PC-9 (cell line): Measurements from ENCODE around the gene ARSJ. TPM values are rescaled to one million over a fixed set of nuclear protein-coding genes. Genes with fewer than 3 reads are reported as not detected.

Experiments used
- BruUV-seq: library from RNA; stranded (reverse); fragments of 400-500 nt; replicated peaks from 2 replicates; lab custom pipeline; 2021; lab: Mats Ljungman, UMichigan
- CTCF ChIA-PET: fragments of 300-600 bp; sonication (Branson Sonifier 250); formaldehyde crosslinking; loops from one replicate; lab custom pipeline; 2022; ENCODE audit warnings: antibody characterized with exemption; lab: Charles Lee
- POLR2A ChIA-PET: fragments of 300-600 bp; sonication (Branson Sonifier 250); formaldehyde crosslinking; loops from one replicate; lab custom pipeline; 2022; ENCODE audit warnings: antibody characterized with exemption; ENCODE audit not compliant: unreplicated experiment; lab: Charles Lee
- DNase-seq, 2 experiments: peaks; one replicate each; pipeline versions ENCODE4 v3.0.0 to v3.0.0-alpha.2; 2015 to 2022; ENCODE audit warnings: mixed read lengths in 1 of 2
- H2AFZ ChIP-seq: fragments of 200-600 bp; sonication (generic); 2 replicates; pipeline ENCODE4 v1.8.1; 2017; ENCODE audit warnings: antibody characterized with exemption
- H3F3A ChIP-seq: fragments of 200-600 bp; sonication (generic); 2 replicates; pipeline ENCODE4 v1.8.1; 2017; ENCODE audit warnings: antibody characterized with exemption, mild to moderate bottlenecking, low read depth; ENCODE audit not compliant: insufficient read depth
- H3K27ac ChIP-seq: fragments of 200-600 bp; sonication (generic); 2 replicates; pipeline ENCODE4 v1.6.1; 2016; ENCODE audit warnings: mixed run types
- H3K27me3 ChIP-seq: fragments of 200-600 bp; sonication (generic); 2 replicates; pipeline ENCODE4 v1.6.1; 2016; ENCODE audit warnings: low read depth, mixed run types; ENCODE audit not compliant: insufficient read depth
- H3K36me3 ChIP-seq: fragments of 200-600 bp; sonication (generic); 2 replicates; pipeline ENCODE4 v1.6.1; 2016; ENCODE audit warnings: low read depth, mixed run types
- H3K4me1 ChIP-seq: fragments of 200-600 bp; sonication (generic); replicated peaks from 2 replicates; pipeline ENCODE4 v1.6.1; 2016; ENCODE audit warnings: mixed run types; ENCODE audit not compliant: insufficient read depth
- H3K4me2 ChIP-seq: fragments of 200-600 bp; sonication (generic); 2 replicates; pipeline ENCODE4 v1.6.1; 2017; ENCODE audit warnings: mixed run types
- H3K4me3 ChIP-seq: fragments of 200-600 bp; sonication (generic); 2 replicates; pipeline ENCODE4 v1.6.1; 2016; ENCODE audit warnings: mixed run types
- H3K79me2 ChIP-seq: fragments of 200-600 bp; sonication (generic); 2 replicates; pipeline ENCODE4 v1.6.1; 2017; ENCODE audit warnings: low read depth, mixed run types
- H3K9me2 ChIP-seq: fragments of 200-600 bp; sonication (generic); 2 replicates; pipeline ENCODE4 v1.8.1; 2017; ENCODE audit warnings: mild to moderate bottlenecking; ENCODE audit not compliant: insufficient read depth
- H3K9me3 ChIP-seq: fragments of 200-600 bp; sonication (generic); 2 replicates; pipeline ENCODE4 v1.8.1; 2016; ENCODE audit warnings: low read depth; ENCODE audit not compliant: insufficient read depth
- H4K20me1 ChIP-seq: fragments of 200-600 bp; sonication (generic); 2 replicates; pipeline ENCODE4 v1.8.1; 2017; ENCODE audit not compliant: insufficient read depth
- EZH2 ChIP-seq: fragments of 200-600 bp; sonication (generic); IDR thresholded peaks from 2 replicates; pipeline ENCODE4 v1.8.0; 2017; ENCODE audit warnings: antibody characterized with exemption, low read depth
- intact Hi-C: fragments of 100-400 bp; cut with micrococcal nuclease; formaldehyde crosslinking; loops from one replicate; pipeline ENCODE4 v1.10.0; 2022; ENCODE audit not compliant: unreplicated experiment
- total RNA-seq: library from RNA; stranded (reverse); gene quantifications from 2 replicates; pipeline ENCODE4 v1.2.3, GENCODE V29; 2021
- TF ChIP-seq, protein P1 (sequence below): fragments of 200-600 bp; sonication (generic); conservative IDR thresholded peaks from 2 replicates; pipeline ENCODE4 v1.6.1; 2017; ENCODE audit warnings: mixed run types, antibody characterized with exemption, mild to moderate bottlenecking, moderate library complexity

The ARSJ gene
- total RNA-seq, 1 experiment from 2014 or later: 0.55 TPM

DNA sequence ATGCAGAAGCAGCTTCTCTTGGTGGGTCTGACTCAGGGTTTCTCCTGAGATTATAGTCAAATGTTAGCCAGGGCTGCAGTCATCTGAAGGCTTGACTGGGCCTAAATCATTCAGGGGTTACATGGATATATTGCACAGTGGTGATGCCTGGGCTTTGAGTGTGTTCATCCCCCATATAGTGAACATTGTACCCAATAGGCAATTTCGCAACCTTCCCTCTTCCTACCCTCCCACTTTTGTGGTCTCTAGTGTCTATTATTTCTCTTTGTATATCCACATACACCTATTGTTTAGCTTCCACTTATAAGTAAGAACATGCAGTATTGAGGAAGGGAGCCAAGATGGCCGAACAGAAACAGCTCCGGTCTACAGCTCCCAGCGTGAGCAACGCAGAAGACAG lies 127.6 kb downstream of the ARSJ start:
- BruUV-seq: no TSS peak
- Histone ChIP-seq H3K79me2 (no peaks in the 10 kb centered on the region), H2AFZ (no peak overlapping the region), H3K27ac (no peak overlapping the region), H4K20me1 (no peaks in the 10 kb centered on the region), H3K4me3 (no peak overlapping the region), H3K27me3 (no peaks in the 10 kb centered on the region), H3K4me1 (no peaks in the 10 kb centered on the region), H3K9me2 (no peaks in the 10 kb centered on the region), H3K4me2 (no peak overlapping the region), H3F3A (no peaks in the 10 kb centered on the region), H3K9me3 (no peaks in the 10 kb centered on the region), H3K36me3 (no peaks in the 10 kb centered on the region)
- TF ChIP-seq, protein P1, sequence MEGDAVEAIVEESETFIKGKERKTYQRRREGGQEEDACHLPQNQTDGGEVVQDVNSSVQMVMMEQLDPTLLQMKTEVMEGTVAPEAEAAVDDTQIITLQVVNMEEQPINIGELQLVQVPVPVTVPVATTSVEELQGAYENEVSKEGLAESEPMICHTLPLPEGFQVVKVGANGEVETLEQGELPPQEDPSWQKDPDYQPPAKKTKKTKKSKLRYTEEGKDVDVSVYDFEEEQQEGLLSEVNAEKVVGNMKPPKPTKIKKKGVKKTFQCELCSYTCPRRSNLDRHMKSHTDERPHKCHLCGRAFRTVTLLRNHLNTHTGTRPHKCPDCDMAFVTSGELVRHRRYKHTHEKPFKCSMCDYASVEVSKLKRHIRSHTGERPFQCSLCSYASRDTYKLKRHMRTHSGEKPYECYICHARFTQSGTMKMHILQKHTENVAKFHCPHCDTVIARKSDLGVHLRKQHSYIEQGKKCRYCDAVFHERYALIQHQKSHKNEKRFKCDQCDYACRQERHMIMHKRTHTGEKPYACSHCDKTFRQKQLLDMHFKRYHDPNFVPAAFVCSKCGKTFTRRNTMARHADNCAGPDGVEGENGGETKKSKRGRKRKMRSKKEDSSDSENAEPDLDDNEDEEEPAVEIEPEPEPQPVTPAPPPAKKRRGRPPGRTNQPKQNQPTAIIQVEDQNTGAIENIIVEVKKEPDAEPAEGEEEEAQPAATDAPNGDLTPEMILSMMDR: no peak
- no peak for TF ChIP-seq EZH2
- DNase-seq: no peak
- ChIA-PET CTCF (no interaction called here), POLR2A (interaction anchor here (0.6 kb wide), 1 partner anchor 9 kb away, joined by 5 read pairs; no protein-coding TSS in a partner anchor)
- intact Hi-C loops: no loop called here

Other genes starting within 250 kb of the ARSJ start
- gene CAMK2D, start 217.9 kb downstream of the ARSJ start, total RNA-seq: 7.1 and 10.5 TPM in 2 replicates